CD1c-positive myeloid dendritic cell (primary cell): ENCODE measurements around the gene PTPRU.

ENCODE experiments used
- DNase-seq: peaks from one replicate; pipeline ENCODE4 v3.0.0-alpha.2; 2016; ENCODE audit errors: extremely low spot score

PTPRU gene

DNA sequence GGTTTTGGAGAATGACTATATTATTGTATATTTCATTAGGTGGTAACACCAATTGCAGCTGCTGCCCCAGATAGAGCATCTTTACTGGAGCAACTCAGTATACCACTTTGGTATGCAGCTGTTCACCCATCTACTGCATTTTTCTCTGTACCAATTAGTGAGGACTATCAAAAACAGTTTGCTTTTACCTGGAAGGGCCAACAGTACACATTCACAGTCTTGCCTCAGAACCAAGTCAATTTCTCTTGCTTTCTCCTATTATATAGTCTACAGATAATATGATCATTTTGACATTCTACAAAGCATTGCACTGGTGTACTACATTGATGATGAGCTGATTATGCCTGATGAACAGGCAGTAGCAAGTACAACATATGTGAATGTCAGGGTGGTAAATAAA lies 99.3 kb downstream of the PTPRU start:
- no peak for DNase-seq

GRCh38 chr1:29338908-29339575 lies 102.7 kb downstream of the PTPRU start:
- DNase-seq = no peak

DNA sequence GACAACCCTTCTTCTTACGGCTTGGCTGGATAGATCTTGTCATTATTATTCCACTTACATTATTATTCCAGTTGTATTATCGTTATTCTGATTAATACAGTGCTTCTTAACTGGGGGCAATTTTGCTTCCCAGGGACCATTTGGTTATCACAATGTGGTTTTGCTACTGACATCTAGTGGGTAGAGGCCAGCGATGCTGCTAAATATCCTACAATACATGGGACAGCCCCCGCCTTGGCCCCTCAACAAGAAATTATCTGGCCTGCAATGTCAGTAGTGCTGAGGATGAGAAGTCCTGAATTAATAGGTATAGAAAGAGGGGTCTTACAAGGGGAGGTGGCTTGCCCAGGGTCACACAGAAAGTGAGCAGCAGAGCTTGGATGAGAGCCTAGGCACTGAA lies 105.6 kb downstream of the PTPRU start:
- no peak for DNase-seq

DNA sequence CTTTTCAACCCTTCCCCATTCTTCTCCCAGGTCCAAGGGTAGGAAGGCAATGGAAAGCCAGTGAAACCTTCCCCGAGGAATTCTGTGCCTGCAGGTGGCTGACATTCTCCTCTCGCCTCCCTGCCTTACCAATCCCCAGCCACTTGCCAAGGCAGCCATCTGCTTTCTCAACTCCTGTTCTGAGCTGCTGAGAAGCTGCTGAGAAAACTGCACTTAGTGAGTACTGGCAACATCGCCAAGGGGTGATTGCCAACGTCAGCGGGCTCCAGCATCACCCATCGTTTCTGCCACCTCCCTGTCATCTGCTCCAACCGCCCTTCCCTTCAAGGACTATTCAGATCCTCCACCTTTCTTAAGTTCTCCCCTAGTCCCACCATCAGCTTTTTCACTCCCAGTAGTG lies 106.0 kb downstream of the PTPRU start:
- DNase-seq = no peak

DNA sequence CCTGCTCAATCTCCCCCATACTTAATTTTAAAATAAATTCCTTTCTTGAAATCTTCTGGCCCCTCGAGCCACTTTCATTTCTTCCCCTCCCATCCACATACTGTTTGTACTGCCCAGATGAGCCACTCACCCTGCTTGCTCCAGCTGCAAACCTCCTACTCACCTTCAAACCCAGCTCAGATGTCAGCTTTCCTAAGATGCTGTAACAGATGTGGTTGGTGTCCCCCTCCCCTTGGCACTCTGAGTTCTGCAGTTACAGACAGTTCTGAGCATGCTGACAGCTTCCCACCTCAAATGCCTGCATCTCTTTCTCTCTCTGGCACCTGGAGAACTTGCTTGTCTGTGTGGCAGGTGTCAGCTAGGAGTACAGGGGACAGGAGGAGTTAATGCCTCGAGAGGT lies 106.7 kb downstream of the PTPRU start:
- DNase-seq = no peak

DNA sequence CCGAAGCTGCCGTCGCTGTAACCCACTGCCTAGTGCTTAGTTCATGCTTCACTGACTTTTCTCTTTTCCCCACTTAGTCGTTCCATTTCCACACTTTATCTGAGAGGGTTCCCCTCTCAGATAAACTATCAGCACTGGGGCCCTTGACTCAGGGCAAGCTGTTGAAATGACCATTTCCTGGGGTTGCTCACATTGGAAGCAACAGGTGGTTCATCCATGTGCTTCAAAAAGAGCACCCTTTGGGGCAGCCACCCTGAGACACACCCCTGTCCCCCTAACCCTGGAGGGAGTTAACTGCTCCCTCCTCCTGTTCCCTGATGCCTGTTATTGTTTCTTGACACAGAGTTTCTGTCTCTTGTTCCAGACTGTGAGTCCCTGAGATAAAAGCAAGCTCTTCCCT lies 107.2 kb downstream of the PTPRU start:
- DNase-seq = no peak

GRCh38 chr1:29343908-29344307 lies 107.6 kb downstream of the PTPRU start:
- no peak for DNase-seq

DNA sequence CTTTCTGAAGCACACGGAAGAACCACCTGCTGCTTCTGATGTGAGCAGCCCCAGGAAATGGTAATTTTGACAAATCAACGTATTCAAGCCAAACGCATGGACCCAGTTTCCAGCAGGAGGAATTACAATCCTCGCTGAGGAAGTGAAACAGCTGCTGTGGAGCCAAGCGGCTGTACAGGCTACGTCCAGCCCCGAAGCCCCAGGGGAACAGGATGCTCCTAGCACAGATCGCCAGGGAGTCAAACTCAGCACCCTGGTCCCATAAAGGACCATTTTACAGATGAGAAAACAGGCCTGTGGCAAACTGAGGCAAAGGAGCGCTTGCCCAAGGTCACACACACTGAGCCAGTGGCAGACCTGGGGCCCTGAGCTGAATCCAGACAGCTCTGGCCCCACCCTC lies 108.0 kb downstream of the PTPRU start:
- DNase-seq = no peak

DNA sequence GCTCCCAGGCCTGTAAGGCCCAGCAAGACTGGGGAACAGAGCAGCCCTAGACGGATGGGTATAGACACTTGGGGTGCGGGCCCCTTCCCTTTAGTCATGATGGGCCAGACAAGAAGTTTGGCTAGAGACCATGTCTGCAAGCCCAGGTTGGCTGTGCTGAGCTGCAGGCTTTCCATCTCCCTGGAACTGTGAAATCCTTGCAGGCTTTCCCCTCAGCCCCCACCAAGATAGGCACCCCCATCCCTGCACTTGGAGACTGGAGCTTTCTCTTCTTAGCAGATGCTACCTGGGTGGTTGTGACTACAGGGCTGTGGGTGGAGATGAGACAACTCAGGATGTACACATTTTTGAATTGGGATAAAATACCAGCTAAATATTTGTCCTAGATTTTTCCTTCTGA lies 110.3 kb downstream of the PTPRU start:
- DNase-seq = no peak

DNA sequence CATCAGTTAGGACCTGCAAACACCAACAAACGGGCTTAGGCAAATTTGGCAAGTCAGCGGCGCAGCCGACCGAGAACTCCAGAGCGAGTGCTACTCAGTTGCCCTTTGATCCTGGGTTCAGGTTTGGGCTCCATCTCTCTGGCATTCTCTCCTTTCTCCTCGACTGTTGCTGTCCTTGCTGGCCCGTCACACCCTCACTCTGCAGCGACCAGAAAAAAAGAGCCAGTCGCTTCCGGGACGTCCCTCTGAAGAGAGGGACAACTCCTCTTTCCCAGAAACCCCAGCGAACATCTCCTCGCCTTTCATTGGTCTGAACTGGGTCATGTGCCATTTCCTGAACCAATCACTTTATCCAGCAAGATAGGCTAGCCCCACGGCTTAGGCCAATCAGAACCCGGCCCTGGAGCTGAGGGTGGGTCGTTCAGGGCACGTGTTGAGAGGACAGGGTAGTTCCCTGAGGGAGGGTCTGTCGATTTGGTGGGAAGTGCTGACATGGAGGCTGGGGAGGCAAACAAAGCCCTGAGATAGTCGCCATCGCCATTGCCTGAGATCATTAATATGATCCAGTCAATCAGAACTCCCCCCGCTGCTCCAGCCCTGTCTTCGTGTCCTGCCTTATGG lies 113.7 kb downstream of the PTPRU start:
- DNase-seq = no peak

DNA sequence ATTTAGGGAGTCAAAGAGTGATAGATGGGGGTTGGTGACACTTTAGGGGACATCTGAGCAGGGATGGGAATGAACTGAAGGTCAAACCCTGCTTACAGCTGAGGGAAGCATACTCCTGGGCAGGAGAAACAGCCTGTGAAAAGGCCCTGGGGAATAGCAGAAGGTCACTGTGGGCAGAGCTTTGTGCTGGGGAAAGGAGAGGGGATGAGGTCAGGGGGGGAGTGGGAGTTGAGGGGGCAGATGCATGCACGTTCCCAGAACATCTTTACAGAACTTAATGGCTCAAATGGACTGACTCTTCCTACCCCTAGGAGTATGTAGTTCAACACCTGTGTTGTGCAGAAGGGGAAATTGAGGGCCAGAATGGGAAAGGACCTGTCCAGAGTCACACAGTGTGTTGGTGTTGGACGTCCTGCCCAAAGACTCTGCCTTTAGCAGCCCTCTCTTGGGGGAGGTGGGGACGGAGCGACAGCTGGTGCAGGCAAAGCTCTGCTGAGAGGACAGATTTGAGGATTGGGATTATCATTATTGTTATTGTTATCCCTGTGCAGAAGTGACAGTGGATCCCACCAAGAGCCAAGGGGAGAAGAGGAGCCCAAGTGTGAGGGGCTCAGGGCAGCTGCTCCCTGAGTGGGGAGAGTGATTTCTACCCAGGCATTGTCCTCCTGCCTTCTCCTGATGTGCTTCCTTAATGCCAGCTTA lies 116.5 kb downstream of the PTPRU start:
- no peak for DNase-seq

DNA sequence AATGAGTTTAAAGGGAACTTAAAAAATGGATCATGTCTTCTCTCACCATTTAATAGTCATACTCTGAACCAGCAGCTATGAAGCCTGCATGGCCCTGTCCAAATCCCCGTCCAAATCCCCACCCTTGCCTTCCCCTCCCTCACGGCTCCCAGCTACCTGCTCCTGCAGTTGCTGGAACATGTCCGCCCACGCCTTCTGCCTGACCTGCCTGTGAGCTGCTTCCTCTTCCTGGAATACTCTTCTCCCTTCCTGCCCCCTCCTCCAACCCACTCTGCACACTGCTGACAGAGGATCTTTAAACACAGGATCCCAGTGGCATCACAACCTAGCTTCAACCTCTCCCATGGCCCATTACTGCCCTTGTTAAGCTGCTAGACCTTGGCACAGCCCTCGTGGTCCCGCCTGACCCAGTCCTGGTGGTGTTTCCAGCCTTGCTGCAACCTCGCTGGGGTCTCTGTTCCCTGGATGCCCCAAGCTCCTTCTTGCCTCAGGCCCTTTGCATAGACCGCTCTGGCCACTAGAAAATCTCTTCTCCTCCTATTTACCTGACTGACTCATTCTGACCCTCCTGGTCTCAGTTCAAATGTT lies 118.3 kb downstream of the PTPRU start:
- no peak for DNase-seq

- no peak for DNase-seq
Observed at GRCh38 chr1:29355375-29355774, 119.1 kb downstream of the PTPRU start.

DNA sequence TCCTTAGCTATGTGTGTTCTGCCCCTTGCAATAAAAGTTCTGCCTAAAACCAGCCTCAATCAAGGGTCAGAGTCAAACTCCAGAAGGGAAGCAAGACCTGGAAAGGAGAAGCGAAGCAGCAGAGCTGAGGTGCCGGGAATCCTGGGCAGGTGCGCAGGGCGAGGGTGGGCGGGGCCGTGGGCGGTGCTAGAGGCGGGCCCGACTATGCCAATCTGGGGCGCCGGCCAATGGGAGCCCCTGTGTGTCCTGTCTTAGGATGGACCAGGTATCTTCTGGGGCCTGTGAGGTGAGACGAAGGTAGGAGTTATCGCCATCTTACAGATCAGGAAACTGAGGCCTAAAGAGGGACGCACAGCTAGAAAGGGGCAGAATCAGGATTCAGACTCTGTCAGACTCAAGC lies 120.3 kb downstream of the PTPRU start:
- DNase-seq = no peak

DNA sequence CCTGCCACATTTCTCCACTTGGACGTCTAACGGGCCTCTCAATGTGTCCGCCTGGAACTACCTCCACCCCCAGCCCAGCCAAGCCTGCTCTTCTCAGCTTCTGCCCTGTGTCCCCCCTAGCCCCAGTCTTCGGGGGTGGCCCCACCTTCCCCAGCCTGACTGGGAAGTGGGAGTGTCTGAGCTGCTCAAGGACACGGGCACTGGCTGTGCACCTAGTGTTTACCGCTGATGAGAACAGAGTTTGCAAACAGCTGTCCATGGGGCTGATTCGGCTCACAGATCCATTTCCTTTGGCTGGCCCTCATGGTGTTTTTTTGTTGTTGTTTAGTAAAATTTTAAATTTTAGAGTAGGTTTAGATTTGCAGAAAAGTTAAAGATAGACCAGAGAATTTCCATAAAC lies 121.1 kb downstream of the PTPRU start:
- no peak for DNase-seq

DNA sequence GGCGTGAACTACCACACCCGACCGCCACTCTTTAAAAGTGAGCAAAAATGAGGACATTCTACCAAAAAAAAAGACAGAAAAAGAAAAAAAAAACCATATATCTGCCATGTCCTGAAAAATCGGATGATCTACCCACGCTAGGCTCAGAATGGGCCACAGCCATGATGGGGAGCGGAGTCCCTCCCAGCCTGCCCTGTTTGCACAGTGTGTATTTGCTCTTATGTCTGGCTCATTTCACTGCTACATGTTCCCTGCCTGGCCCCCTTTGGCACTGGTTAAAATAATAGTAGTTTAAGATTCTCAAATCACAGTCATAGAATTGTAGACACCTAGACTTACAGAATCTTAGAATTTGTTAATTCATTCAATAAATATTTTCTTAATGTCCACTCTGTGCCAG lies 121.9 kb downstream of the PTPRU start:
- DNase-seq = no peak

DNA sequence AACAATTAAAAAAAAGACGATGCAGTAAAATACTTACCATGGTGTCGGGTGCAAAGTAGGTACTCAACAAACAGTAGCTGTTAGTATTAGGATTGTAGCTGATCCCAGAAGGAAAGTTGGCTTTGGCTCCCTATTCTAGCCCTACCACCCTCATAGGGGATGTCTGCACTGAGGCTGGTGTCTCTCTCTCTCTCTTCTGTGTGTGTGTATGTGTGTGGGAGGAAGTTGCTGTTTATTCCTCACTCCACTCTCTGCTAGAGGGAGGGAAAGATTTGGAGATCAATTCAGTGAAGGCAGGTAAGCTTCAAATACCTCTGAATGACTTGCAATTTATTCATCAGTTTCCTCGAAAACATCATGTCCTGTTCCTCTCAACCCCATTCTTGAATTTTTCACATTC lies 124.4 kb downstream of the PTPRU start:
- no peak for DNase-seq

- no peak for DNase-seq
Observed at GRCh38 chr1:29361686-29362085, 125.4 kb downstream of the PTPRU start.

DNA sequence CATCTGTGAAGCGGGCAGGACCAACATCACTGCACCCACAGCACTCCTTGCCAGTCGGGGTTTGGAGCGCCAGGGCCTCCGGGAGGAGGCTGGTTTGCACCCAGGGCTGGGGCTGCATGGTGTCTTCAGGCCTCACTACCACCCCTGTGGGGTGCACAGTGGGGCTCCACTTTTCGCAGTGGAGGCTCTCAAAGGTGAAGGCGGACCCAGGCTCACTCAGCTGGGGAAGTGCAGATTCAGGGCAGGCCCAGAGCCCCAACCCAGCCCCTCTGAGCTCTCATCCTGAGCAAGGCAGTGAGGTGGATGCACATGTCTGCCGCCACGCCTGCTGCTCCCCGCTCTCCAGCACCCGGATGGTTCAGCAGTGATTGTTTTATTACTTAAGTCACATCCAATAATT lies 125.8 kb downstream of the PTPRU start:
- DNase-seq = no peak

- no peak for DNase-seq
Observed at GRCh38 chr1:29362764-29363163, 126.4 kb downstream of the PTPRU start.

DNA sequence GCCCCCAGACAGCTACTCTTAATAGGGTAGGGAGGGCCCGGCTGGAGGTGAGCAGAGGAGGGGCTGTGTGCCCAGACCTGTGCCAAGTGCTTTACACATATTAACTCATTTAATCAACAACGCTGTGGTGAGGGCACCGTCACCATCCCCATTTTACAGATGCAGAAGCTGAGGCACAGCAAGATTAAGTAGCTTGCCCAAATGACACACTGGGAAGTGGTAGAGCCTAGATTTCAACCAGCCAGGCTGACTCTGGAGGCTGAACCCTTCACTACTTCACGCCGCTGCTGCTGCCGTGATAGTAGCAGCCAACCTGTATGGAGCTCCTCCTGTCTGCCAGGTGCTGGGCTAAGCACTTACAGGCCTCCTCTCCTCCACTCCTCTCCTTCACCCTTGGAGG lies 127.2 kb downstream of the PTPRU start:
- DNase-seq = no peak

- DNase-seq = no peak
Observed at GRCh38 chr1:29364101-29364678, 127.9 kb downstream of the PTPRU start.
